ENCODE measurements around the gene ZNF736.
A peak's percentile ranks its signal among the peaks of the same experiment; 100 is the strongest.

ZNF736 gene

DNA sequence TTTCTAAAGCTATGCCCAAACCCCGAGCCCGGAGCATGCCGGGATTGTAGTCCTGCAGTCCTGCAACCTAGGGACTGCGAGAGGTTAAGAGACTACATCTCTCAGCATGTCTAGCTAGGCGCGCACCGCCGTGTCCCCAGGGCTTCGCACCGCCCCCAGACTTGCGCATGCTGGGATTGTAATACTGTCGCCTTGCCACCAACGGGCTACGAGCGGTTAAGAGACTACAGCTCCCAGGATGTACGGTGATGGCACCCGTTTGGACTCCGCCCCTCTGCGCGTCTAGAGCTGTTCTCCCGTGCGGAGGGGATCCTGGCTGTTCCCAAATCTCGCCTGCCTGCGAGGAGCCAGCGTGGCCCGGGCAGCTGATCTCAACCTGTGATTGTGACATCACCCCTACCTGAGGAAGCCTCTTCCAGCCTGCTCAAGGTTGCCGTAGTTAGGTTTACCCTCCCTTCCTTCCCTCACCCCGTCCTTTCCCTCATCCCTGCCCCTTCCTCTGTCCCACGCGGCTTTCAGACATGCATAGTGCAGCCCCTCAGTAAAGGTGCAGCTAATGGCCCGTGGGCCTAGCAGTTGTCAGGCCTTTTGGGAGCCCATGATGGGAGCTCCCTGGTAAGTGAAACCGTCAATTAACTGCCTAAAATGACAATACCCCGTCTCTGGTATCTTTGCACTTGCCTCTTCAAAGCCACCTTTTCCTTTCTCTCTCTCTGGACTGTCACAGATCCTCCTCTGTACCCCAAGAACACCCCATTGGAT is 6.3 kb upstream of the ZNF736 start (continued):
- TF ChIP-seq, protein P1, sequence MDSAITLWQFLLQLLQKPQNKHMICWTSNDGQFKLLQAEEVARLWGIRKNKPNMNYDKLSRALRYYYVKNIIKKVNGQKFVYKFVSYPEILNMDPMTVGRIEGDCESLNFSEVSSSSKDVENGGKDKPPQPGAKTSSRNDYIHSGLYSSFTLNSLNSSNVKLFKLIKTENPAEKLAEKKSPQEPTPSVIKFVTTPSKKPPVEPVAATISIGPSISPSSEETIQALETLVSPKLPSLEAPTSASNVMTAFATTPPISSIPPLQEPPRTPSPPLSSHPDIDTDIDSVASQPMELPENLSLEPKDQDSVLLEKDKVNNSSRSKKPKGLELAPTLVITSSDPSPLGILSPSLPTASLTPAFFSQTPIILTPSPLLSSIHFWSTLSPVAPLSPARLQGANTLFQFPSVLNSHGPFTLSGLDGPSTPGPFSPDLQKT (IDR thresholded peaks at IDR 0.05; ENCODE audit: borderline replicate concordance, low read depth, low read length), result no peak

DNA sequence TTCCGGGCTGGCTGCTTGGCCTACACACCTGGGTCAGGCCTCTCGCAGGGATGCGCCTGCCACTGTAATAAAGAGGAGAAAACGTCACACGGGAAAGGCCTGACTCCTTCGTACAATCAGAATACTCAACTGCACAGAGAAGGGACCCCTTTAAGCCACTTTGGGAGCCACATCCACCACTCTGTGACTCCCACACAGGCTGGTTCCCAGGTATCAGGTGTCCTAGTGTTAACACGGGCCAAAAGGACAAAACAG is 5.8 kb upstream of the ZNF736 start:
- Histone ChIP-seq H3K36me3 (ENCODE audit: control insufficient read depth in 2 of 2, insufficient read depth in 1 of 2, low read length in 2 of 2) (peaks cover 0 to 2% of the 10 kb centered on the region in 2 experiments; a peak in 1 of 3 replicates), H3K9me3 (ENCODE audit: control insufficient read depth, insufficient read depth, low read depth, low read length) (no peaks in the 10 kb centered on the region), H3K4me3 (ENCODE audit: low read depth, low read length) (peak overlapping the region; percentile 42; the same call in 1 of the 2 replicates), H3K4me1 (ENCODE audit: control insufficient read depth, insufficient read depth, low read length) (no peaks in the 10 kb centered on the region), H3K27ac (ENCODE audit: extremely low read depth, low read depth, low read length) (no peak overlapping the region)
- ChIA-PET CTCF (no interaction called here), POLR2A (interaction anchor here (1.8 kb wide), 1 partner anchor 255 kb away, joined by 16 read pairs; the partner anchor contains the start of gene ZNF680)
- TF ChIP-seq, protein P2, sequence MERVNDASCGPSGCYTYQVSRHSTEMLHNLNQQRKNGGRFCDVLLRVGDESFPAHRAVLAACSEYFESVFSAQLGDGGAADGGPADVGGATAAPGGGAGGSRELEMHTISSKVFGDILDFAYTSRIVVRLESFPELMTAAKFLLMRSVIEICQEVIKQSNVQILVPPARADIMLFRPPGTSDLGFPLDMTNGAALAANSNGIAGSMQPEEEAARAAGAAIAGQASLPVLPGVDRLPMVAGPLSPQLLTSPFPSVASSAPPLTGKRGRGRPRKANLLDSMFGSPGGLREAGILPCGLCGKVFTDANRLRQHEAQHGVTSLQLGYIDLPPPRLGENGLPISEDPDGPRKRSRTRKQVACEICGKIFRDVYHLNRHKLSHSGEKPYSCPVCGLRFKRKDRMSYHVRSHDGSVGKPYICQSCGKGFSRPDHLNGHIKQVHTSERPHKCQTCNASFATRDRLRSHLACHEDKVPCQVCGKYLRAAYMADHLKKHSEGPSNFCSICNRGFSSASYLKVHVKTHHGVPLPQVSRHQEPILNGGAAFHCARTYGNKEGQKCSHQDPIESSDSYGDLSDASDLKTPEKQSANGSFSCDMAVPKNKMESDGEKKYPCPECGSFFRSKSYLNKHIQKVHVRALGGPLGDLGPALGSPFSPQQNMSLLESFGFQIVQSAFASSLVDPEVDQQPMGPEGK (tag by site-specific recombination; IDR thresholded peaks at IDR 0.05), result no peak
- TF ChIP-seq ZNF530 (tag by site-specific recombination; IDR thresholded peaks at IDR 0.05; ENCODE audit: low read depth) (no peak), ZNF24 (tag by site-specific recombination; IDR thresholded peaks at IDR 0.05) (no peak)

DNA sequence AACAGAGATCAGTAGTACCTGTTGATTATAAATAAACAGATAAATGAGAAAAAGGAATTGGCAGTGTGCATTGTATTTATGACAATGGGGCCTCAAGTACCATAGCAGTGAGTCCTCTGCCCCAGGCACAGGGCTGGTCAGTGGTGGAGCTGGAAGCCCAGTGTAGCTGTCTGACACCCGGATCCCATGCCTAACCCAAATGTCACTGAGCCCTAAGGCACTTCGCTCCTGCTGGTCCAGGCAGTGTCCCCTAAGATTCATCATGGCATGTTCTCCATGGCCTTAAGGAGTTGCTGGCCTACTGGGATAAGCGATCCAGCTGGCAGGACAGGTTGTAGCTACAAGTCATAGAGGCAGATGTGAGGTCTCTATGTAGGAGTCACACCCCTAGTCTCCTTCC is 3.3 kb upstream of the ZNF736 start:
- H3K9me3 ChIP-seq (ENCODE audit: control insufficient read depth, insufficient read depth, low read depth, low read length), result no peaks in the 10 kb centered on the region
- ChIA-PET CTCF (no interaction called here), POLR2A (no interaction called here)
- H3K4me3 ChIP-seq (ENCODE audit: low read depth, low read length), result no peak overlapping the region
- H3K4me1 ChIP-seq (ENCODE audit: control insufficient read depth, insufficient read depth, low read length), result no peaks in the 10 kb centered on the region
- H3K27ac ChIP-seq (ENCODE audit: extremely low read depth, low read depth, low read length), result no peak overlapping the region
- peaks cover 0 to 2% of the 10 kb centered on the region in 2 experiments; a peak in 1 of 3 replicates for H3K36me3 ChIP-seq (ENCODE audit: control insufficient read depth in 2 of 2, insufficient read depth in 1 of 2, low read length in 2 of 2)
- no peak for TF ChIP-seq ZNF248 (tag by site-specific recombination; IDR thresholded peaks at IDR 0.05)
- no peak for TF ChIP-seq ZNF239 (tag by site-specific recombination; IDR thresholded peaks at IDR 0.05)
- TF ChIP-seq, protein P3, sequence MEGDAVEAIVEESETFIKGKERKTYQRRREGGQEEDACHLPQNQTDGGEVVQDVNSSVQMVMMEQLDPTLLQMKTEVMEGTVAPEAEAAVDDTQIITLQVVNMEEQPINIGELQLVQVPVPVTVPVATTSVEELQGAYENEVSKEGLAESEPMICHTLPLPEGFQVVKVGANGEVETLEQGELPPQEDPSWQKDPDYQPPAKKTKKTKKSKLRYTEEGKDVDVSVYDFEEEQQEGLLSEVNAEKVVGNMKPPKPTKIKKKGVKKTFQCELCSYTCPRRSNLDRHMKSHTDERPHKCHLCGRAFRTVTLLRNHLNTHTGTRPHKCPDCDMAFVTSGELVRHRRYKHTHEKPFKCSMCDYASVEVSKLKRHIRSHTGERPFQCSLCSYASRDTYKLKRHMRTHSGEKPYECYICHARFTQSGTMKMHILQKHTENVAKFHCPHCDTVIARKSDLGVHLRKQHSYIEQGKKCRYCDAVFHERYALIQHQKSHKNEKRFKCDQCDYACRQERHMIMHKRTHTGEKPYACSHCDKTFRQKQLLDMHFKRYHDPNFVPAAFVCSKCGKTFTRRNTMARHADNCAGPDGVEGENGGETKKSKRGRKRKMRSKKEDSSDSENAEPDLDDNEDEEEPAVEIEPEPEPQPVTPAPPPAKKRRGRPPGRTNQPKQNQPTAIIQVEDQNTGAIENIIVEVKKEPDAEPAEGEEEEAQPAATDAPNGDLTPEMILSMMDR (tag by site-specific recombination; IDR thresholded peaks at IDR 0.05), result no peak
- TF ChIP-seq, protein P4, sequence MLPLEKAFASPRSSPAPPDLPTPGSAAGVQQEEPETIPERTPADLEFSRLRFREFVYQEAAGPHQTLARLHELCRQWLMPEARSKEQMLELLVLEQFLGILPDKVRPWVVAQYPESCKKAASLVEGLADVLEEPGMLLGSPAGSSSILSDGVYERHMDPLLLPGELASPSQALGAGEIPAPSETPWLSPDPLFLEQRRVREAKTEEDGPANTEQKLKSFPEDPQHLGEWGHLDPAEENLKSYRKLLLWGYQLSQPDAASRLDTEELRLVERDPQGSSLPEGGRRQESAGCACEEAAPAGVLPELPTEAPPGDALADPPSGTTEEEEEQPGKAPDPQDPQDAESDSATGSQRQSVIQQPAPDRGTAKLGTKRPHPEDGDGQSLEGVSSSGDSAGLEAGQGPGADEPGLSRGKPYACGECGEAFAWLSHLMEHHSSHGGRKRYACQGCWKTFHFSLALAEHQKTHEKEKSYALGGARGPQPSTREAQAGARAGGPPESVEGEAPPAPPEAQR (tag by site-specific recombination; IDR thresholded peaks at IDR 0.05), result no peak
- TF ChIP-seq SP3 (tag by site-specific recombination; IDR thresholded peaks at IDR 0.05), result no peak
- no peak for TF ChIP-seq ZNF2 (tag by site-specific recombination; IDR thresholded peaks at IDR 0.05)
- TF ChIP-seq, protein P5, sequence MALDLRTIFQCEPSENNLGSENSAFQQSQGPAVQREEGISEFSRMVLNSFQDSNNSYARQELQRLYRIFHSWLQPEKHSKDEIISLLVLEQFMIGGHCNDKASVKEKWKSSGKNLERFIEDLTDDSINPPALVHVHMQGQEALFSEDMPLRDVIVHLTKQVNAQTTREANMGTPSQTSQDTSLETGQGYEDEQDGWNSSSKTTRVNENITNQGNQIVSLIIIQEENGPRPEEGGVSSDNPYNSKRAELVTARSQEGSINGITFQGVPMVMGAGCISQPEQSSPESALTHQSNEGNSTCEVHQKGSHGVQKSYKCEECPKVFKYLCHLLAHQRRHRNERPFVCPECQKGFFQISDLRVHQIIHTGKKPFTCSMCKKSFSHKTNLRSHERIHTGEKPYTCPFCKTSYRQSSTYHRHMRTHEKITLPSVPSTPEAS (tag by site-specific recombination; IDR thresholded peaks at IDR 0.05), result no peak
- TF ChIP-seq, protein P2 (tag by site-specific recombination; IDR thresholded peaks at IDR 0.05), result no peak
- TF ChIP-seq ZNF133 (tag by site-specific recombination; IDR thresholded peaks at IDR 0.05), result no peak
- TF ChIP-seq ZNF776 (tag by site-specific recombination; IDR thresholded peaks at IDR 0.05; ENCODE audit: borderline replicate concordance), result no peak
